HepG2 (cell line): ENCODE data around the gene ATP2B3. TPM values are rescaled to one million over a fixed set of nuclear protein-coding genes. Genes with fewer than 3 reads are reported as not detected.
A peak's percentile ranks its signal among the peaks of the same experiment; 100 is the strongest.

ENCODE experiments used
- CSRNP1 ChIP-seq: sonication (generic); formaldehyde crosslinking; IDR thresholded peaks from 2 replicates; pipeline ENCODE4 v1.8.1; 2023; ENCODE audit warnings: mild to moderate bottlenecking, missing genetic modification reagents
- FUBP1 ChIP-seq: sonication (generic); formaldehyde crosslinking; IDR thresholded peaks from 2 replicates; pipeline ENCODE4 v1.5.1; 2020; ENCODE audit warnings: missing genetic modification reagents, mild to moderate bottlenecking, borderline replicate concordance
- GTF3A ChIP-seq: sonication (generic); formaldehyde crosslinking; conservative IDR thresholded peaks from 2 replicates; pipeline ENCODE4 v1.4.0; 2020; ENCODE audit warnings: mild to moderate bottlenecking, missing genetic modification reagents
- HNF1B ChIP-seq: sonication (generic); formaldehyde crosslinking; IDR thresholded peaks from 2 replicates; pipeline ENCODE4 v1.5.1; 2020; ENCODE audit warnings: mild to moderate bottlenecking, moderate library complexity, missing genetic modification reagents
- HOXA3 ChIP-seq: sonication (generic); formaldehyde crosslinking; IDR thresholded peaks from 2 replicates; pipeline ENCODE4 v1.5.0; 2020; ENCODE audit warnings: missing genetic modification reagents
- MTF2 ChIP-seq: sonication (generic); formaldehyde crosslinking; IDR thresholded peaks from 2 replicates; pipeline ENCODE4 v1.5.0; 2020; ENCODE audit warnings: missing genetic modification reagents, borderline replicate concordance
- NFRKB ChIP-seq: fragments of 450-650 bp; IDR thresholded peaks from 2 replicates; pipeline ENCODE4 v1.6.1; 2017
- REST ChIP-seq, 2 experiments: IDR thresholded peaks; 2 replicates each; pipeline ENCODE4 v1.6.1; 2011 to 2012; ENCODE audit warnings: low read length in 2 of 2, borderline replicate concordance in 1 of 2, low read depth in 1 of 2, mild to moderate bottlenecking in 1 of 2, moderate library complexity in 1 of 2
- SAP130 ChIP-seq: IDR thresholded peaks from 2 replicates; pipeline ENCODE4 v1.6.1; 2016; ENCODE audit warnings: low read depth
- SIN3A ChIP-seq: IDR thresholded peaks from 2 replicates; pipeline ENCODE4 v1.6.1; 2011; ENCODE audit warnings: low read depth, mild to moderate bottlenecking, control low read depth, low read length, borderline replicate concordance
- SMYD3 ChIP-seq: sonication (generic); formaldehyde crosslinking; IDR thresholded peaks from 2 replicates; pipeline ENCODE4 v1.8.1; 2023; ENCODE audit warnings: mild to moderate bottlenecking, missing genetic modification reagents
- TFDP2 ChIP-seq: sonication (generic); formaldehyde crosslinking; IDR thresholded peaks from 2 replicates; pipeline ENCODE4 v1.4.0; 2020; ENCODE audit warnings: missing genetic modification reagents
- ZBTB34 ChIP-seq: sonication (generic); formaldehyde crosslinking; IDR thresholded peaks from 2 replicates; pipeline ENCODE4 v1.8.0; 2022; ENCODE audit warnings: mild to moderate bottlenecking, missing genetic modification reagents
- ZBTB7B ChIP-seq: sonication (generic); formaldehyde crosslinking; IDR thresholded peaks from 2 replicates; pipeline ENCODE4 v1.4.0; 2020; ENCODE audit warnings: missing genetic modification reagents
- ZNF746 ChIP-seq: sonication (generic); formaldehyde crosslinking; IDR thresholded peaks from 2 replicates; pipeline ENCODE4 v1.8.0; 2022; ENCODE audit warnings: mild to moderate bottlenecking, missing genetic modification reagents
- polyA plus RNA-seq, 8 experiments: library from polyadenylated mRNA; depleted of rRNA in 3 of 8; stranded (reverse) in 7 of 8; unstranded in 1 of 8; fragments of >200 nt; fragmentation: Illumina TruSeq in 4 of 8; extraction: Trizol in 4 of 8; gene quantifications; 2 replicates each; pipeline versions ENCODE4 v1.2.1 to v1.2.3, GENCODE V29; 2011 to 2016; ENCODE audit warnings: low read depth in 4 of 8, missing spikeins in 1 of 8, mixed read lengths in 1 of 8; ENCODE audit not compliant: insufficient read depth in 1 of 8
- total RNA-seq, 5 experiments: library from RNA; depleted of rRNA; stranded (reverse); fragments of >200 nt; fragmentation: Illumina TruSeq; extraction: Trizol; gene quantifications; 2 replicates each; pipeline ENCODE4 v1.2.3, GENCODE V29; 2016; ENCODE audit warnings: low read depth in 1 of 5

The ATP2B3 gene
- total and polyA plus RNA-seq, 2 of the 13 experiments (the other 11 are each of a cell fraction or from before 2014, with no cell fraction given): not detected

- TF ChIP-seq HNF1B (CRISPR knock-in tag) (peak; percentile 34; the same call in 1 of the 2 replicates), ZBTB34 (CRISPR knock-in tag) (0 out of 2 replicates have a peak, but pooled peaks have one; percentile 26), ZBTB7B (peak; percentile 46; the same call in 1 of the 2 replicates), FUBP1 (CRISPR knock-in tag) (no peak), MTF2 (CRISPR knock-in tag) (no peak), ZNF746 (CRISPR knock-in tag) (peak; percentile 40; the same call in 1 of the 2 replicates), NFRKB (no peak), GTF3A (CRISPR knock-in tag) (no peak), SIN3A (no peak), HOXA3 (CRISPR knock-in tag) (peak; percentile 50; the same call in 1 of the 2 replicates), CSRNP1 (CRISPR knock-in tag) (0 out of 2 replicates have a peak, but pooled peaks have one; percentile 49), SMYD3 (CRISPR knock-in tag) (0 out of 2 replicates have a peak, but pooled peaks have one; percentile 30), REST (IDR thresholded peaks at IDR 0.05; ENCODE audit: borderline replicate concordance in 1 of 2, low read depth in 1 of 2, low read length in 2 of 2) (no peak), SAP130 (peak; percentile 58; the same call in 1 of the 2 replicates), TFDP2 (peak; percentile 38; the same call in 1 of the 2 replicates)
Observed at GRCh38 chrX:153488231-153488914, 29.1 kb upstream of the ATP2B3 start (continued).
